ENCODE results near the gene NIPAL4.

Gene NIPAL4

GRCh38 chr5:157470631-157471030, 10.6 kb downstream of the NIPAL4 start:
- Histone ChIP-seq H3K9me3 (no peaks in the 10 kb centered on the region), H3K4me1 (ENCODE audit: control insufficient read depth in 1 of 2, insufficient read depth in 1 of 2, low read depth in 1 of 2, low read length in 1 of 2) (peaks cover 0 to 7% of the 10 kb centered on the region in 2 experiments), H3K36me3 (peaks cover 43% of the 10 kb centered on the region), H3K27ac (no peak overlapping the region), H3K4me3 (ENCODE audit: low read depth in 1 of 2, low read length in 1 of 2) (no peak overlapping the region), H3K27me3 (no peaks in the 10 kb centered on the region)
- TF ChIP-seq CTCF (IDR thresholded peaks at IDR 0.05), result no peak

GRCh38 chr5:157471709-157472108, 11.7 kb downstream of the NIPAL4 start:
- no peaks in the 10 kb centered on the region for H3K9me3 ChIP-seq
- H3K4me3 ChIP-seq (ENCODE audit: low read depth in 1 of 2, low read length in 1 of 2), result no peak overlapping the region
- no peaks in the 10 kb centered on the region for H3K27me3 ChIP-seq
- TF ChIP-seq CTCF (IDR thresholded peaks at IDR 0.05), result no peak
- peaks cover 50% of the 10 kb centered on the region for H3K36me3 ChIP-seq
- peaks cover 0 to 7% of the 10 kb centered on the region in 2 experiments for H3K4me1 ChIP-seq (ENCODE audit: control insufficient read depth in 1 of 2, insufficient read depth in 1 of 2, low read depth in 1 of 2, low read length in 1 of 2)
- no peak overlapping the region for H3K27ac ChIP-seq

- H3K36me3 ChIP-seq, result peaks cover 67% of the 10 kb centered on the region
- TF ChIP-seq CTCF (IDR thresholded peaks at IDR 0.05), result no peak
- H3K9me3 ChIP-seq, result no peaks in the 10 kb centered on the region
- H3K4me3 ChIP-seq (ENCODE audit: low read depth in 1 of 2, low read length in 1 of 2), result no peak overlapping the region
- peak overlapping the region; percentile 50 for H3K27ac ChIP-seq
- peaks cover 0 to 7% of the 10 kb centered on the region in 2 experiments for H3K4me1 ChIP-seq (ENCODE audit: control insufficient read depth in 1 of 2, insufficient read depth in 1 of 2, low read depth in 1 of 2, low read length in 1 of 2)
- H3K27me3 ChIP-seq, result no peaks in the 10 kb centered on the region
Measured at GRCh38 chr5:157473383-157474320, 13.6 kb downstream of the NIPAL4 start.

GRCh38 chr5:157475432-157475831, 15.4 kb downstream of the NIPAL4 start:
- Histone ChIP-seq H3K36me3 (peaks cover 85% of the 10 kb centered on the region), H3K9me3 (no peaks in the 10 kb centered on the region), H3K27ac (no peak overlapping the region), H3K4me1 (ENCODE audit: control insufficient read depth in 1 of 2, insufficient read depth in 1 of 2, low read depth in 1 of 2, low read length in 1 of 2) (peaks cover 0 to 7% of the 10 kb centered on the region in 2 experiments), H3K4me3 (ENCODE audit: low read depth in 1 of 2, low read length in 1 of 2) (no peak overlapping the region), H3K27me3 (no peaks in the 10 kb centered on the region)
- TF ChIP-seq CTCF (IDR thresholded peaks at IDR 0.05), result no peak

GRCh38 chr5:157476702-157477408, 16.8 kb downstream of the NIPAL4 start:
- peak; percentile 33 for TF ChIP-seq CTCF (IDR thresholded peaks at IDR 0.05)
- H3K4me3 ChIP-seq (ENCODE audit: low read depth in 1 of 2, low read length in 1 of 2), result no peak overlapping the region
- peaks cover 94% of the 10 kb centered on the region for H3K36me3 ChIP-seq
- no peaks in the 10 kb centered on the region for H3K27me3 ChIP-seq
- H3K27ac ChIP-seq, result no peak overlapping the region
- H3K9me3 ChIP-seq, result no peaks in the 10 kb centered on the region
- H3K4me1 ChIP-seq (ENCODE audit: control insufficient read depth in 1 of 2, insufficient read depth in 1 of 2, low read depth in 1 of 2, low read length in 1 of 2), result peaks cover 0 to 7% of the 10 kb centered on the region in 2 experiments

Measured in neutrophil (primary cell).